NCI-H2196 treated with DMSO at 0.1 percent for 48 hours (cell line): ENCODE measurements around the gene EMSY.
"Not testable (repeated sequence)": the region's sequence is repeated elsewhere in the genome, so short reads cannot be mapped to it uniquely, and the experiment has no call there.

ENCODE experiments used
- DNase-seq: peaks from one replicate; lab custom pipeline; 2025; ENCODE audit not compliant: unreplicated experiment; lab: John Stamatoyannopoulos, UW

The EMSY gene

DNA sequence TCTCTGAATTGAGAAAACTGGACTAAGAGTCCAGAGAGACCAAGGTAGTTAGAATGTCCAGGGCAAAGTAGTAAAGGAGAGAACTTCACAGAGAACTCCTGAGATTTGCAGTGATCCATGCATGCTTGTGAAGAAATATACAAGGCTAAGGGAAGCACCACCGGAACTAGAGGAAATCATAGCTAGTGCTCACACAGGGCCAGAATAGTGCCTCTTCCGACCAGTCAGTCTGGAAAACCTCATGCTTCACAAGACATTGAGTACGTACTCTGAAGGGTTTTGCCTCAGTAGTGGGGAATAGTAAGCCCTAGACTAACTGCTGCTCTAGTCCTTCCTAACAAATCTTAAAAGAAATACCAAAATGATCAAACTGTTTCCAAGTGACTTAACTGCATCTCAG is 117.7 kb downstream of the EMSY start:
- no peak for DNase-seq

DNA sequence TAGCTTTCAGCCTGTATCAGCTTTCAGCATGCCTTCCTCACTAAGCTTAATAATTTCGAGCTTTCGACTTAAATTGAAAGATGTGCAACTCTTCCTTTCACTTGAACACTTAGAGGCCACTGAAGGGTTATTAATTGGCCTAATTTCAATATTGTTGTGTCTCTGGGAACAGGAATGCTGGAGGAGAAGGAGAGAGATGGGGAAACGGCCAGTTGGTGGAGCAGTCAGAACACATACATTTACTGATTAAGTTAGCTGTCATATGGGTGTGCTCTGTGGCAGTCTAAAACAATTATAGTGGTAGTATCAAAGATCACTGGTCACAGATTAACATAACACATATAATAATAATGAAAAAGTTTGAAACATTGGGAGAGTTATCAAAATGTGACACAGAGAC is 119.5 kb downstream of the EMSY start:
- no peak for DNase-seq

DNA sequence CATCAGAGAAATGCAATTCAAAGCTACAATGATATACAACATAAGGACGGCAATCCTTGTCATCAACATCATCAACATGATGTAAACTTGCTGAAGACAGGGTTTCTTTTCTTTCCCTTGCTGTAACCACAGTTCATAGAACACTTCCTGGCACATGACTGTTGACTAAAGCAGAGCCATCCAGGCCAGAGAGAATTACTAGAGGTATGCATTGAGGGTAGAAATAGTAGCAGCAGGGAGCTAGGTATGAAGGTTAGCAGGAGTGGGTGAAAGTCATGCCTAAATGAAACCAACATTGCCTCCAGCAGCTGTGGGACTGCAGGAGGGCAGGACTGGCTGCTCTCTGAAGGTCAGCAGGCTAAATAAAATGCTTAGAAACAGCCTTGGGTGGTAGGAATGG is 122.0 kb downstream of the EMSY start:
- no peak for DNase-seq

DNA sequence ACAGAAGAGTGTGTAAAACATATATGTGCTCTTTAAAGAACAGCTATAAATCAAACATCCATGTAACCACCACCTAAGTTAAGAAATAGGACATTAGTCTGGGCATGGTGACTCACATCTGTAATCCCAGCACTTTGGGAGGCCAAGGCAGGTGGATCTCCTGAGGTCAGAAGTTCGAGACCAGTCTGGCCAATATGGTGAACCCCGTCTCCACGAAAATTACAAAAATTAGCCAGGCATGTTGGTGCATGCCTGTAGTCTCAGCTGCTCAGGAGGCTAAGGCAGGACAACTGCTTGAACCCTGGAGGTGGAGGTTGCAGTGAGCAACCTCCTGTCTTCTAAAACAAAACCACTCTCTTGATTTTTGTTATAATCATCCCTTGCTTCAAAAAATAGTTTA is 122.4 kb downstream of the EMSY start:
- no peak for DNase-seq

DNA sequence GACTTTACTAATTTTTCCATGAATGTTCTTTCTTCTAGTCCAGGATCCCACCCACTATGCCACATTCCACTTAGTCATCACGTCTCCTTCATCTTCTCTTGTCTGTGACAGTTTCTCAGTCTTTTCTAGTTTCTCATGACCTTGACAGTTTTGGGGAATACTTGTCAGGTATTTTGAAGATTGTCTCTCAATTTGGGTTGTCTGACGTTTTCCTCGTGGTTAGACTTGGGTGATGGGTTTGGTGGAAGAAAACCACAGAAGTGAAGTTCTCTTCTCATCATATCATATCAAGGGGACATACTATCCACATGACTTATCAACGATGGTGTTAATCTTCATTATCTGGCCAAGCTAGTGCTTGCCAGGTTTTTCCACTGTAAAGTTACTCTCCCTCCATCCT is 123.3 kb downstream of the EMSY start:
- DNase-seq = no peak

DNA sequence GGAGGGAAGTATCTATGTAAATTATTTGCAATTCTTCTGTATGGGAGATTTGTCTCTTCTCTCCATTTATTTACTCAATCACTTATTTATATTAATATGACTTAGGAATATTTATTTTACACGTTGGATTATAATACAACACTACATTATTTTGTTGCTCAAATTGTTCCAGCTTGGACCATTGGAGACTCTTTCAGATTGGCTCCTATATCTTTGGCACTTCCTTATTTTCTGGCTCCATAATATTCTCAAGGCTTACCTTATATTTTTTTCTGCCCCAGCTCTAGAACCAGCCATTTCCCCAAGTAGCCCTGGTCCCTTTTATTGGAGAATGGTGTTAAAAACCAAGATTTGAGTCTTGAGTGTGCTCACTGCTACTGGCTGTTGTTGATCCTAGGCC is 123.8 kb downstream of the EMSY start:
- DNase-seq = no peak

DNA sequence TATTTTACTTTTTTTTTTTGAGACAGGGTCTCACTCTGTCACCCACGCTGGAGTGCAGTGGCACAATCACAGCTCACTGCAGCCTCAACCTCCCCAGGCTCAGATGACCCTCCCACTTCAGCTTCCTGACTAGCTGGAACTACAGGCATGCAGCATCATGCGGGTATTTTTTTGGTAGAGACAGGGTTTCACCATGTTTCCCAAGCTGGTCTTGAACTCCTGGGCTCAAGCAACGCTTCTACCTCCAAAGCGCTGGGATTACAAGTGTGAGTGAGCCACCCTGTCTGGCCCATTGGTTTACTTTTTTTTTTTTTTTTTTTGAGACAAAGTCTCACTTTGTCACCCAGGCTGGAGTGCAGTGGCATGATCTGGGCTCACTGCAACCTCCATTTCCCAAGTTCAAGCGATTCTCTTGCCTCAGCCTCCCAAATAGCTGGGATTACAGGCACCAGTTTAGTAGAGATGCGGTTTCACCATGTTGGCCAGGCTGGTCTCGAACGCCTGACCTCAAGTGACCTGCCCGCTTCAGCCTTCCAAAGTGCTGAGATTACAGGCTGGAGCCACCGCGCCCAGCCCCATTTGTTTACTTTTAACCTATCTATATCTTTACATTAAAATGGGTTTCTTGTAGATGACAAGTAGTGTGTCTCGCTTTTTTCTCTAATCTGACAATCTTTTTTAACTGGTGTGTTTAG is 127.5 kb downstream of the EMSY start:
- not testable (repeated sequence) for DNase-seq

DNA sequence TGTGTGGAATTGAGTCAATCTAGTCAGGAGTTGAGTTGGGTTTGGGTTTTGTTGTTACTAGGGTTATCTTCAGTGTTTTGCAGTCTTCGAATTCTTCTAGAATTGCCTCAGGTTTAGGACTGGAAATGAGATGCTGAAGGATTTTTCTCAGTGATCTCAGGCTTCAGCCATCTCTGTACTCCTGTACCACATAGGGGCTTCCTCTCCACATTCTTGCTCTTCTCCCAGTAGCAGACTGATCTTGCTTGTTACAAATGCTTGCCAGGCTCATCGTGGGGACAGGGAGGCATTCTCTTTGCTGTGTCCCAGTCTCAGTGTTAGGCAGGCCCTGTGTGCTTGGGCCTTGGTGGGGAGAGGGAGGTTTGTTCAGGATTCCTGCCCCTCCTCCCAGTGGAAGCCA is 129.6 kb downstream of the EMSY start:
- no peak for DNase-seq

DNA sequence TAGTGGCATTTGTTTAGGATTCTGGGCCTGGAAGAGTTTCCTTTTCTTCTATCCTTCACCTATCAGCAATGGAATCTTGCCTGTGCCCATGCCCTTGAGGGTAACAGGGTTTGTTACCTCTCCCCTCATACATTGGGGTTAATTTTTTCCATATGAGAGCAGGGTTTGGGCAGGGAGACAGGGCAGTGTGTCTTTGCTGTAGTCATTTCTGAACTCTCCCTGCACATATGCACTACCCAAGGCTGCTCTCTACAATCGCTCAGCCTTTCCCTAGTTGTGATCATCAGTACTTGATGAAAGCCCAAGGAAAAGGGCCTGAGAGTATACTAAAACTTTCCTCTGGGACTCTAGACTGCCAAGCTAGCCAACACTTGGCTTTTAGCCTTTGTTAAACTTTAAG is 130.1 kb downstream of the EMSY start:
- DNase-seq = no peak

DNA sequence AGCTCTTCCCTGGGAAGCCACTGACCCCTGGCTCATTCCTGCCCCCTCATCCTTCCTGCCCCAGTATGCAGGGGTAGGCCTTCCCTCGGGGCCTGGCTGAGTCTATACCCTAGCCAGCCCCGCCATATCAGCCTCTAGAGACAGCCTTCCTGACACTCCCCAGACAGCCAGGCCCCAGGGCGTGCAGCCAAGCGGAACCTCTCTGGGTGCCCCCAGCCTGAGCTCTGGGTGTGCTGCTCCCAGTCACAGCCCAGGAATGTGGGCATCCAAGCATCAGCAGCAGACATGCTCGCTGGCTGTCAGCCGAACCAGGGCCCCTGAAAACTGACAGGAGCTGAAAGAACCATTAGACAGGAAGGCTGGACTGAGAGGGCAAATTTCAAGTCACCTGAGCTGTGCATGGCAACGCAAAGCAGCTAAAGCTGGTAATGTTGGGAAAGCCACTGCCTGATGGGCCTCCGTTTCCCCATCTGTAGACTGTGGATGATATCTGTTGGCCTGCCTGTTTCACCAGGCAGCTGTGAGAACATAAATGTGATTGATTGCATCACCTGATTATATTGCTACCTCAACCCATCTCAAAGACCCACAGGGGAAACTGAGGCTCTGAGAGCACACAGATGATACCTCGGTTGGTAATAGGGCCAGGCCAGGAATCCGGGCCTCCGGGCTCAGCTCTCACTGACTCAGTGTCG is 132.6 kb downstream of the EMSY start:
- DNase-seq = no peak

DNA sequence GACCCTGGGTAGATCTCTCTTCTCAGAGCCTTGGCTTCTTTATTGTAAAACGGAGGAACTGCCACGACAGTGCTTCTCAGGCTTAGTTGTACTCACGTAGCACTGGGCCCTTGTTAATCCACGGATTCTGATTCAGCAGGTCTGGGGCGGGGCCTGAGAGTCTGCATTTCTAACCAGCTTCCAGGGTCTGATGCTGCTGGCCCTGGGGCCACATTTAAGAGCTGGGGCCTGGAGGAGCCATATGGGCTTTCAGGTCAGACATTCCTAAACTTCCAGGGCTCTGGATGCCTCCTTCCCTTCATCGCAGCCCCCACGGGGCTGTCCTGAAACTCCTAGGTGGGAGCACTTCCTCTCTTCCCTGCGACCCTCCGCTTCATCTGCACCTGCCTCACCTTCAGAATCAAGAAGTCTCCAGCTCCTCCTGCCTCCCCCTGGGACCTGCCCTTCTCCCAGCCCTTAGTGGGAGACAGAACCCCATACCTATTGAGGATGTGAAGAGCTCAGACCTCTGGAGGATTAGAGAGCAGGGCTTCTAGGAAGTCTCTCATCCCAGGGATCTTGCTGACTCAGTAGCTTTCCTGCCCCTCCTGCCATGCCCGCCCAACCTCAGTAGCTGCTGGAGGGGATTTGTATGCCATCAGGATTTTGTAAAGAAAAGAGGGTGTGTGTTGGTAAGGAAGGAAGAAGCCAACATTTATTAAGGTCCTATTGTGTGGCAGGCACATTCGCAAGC is 133.3 kb downstream of the EMSY start:
- no peak for DNase-seq

DNA sequence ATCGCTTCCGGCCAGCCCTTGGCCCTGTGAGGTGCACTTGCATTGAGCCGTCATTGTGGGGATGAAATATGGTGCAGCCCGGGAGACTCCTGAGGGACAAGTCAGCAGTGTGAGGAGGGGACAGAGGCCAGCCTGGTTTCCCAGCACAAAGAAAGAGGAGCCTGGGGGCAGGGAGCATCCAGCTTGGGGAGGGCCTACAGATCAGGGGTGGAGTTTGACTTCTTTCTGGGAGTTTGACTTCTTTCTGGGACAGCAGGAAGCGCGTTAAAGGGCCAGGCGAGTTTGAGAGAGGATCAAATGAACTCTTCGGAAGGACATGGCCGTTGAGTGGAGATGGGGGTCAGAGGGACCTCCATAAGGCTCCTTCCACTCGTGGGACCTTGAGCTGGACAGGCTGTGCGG is 133.8 kb downstream of the EMSY start:
- DNase-seq = no peak

DNA sequence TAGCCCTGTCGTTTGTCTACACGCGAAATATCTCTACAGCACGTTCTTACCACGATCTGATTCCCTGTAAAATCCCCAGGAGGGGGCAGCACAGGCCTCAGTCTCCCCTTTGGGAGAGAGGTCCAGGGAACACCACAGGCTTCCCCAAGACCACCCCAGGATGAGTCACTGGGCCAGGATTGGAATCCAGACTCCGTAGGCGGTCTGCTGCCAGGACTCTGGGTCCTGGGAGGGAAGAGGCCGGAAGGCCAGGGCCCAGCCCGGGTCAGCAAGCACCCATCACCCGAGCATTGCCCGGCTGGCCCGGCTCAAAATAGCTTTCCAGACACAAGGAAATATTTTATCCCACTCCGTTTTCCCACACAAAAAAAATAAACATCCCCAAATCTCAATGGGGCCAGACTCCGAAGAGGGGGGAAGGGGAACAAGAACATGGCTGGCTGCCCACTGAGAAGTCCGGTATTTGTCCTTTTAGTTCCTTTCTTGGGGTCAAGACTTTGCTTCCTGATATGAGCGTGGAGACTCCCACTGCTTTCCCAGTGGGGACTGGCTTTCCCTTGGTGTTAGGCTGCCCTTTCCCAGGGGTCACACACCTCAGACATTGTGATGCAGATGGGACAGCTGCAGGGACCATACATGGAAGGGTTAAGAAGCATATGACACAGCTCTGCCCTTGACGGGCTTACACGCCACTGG is 134.4 kb downstream of the EMSY start:
- no peak for DNase-seq

DNA sequence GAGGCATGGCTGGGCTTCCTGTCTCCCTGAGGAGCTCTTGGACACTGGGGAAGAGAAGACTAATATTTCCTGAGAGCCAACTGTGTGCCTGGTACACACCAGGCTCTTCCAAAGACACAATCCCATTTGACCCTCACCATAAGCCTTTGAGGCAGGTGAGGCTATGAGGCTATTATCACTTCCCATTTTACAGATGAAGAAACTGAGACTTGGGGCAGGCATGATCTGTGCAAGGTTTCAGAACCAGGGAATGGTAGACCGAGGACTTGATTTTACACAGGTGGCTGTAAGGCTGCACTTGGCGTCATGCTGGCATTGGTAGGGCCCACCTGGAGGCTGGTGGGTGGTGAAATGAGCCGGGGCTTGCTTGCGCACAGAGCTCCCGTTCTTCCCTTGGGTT is 134.9 kb downstream of the EMSY start:
- no peak for DNase-seq

DNA sequence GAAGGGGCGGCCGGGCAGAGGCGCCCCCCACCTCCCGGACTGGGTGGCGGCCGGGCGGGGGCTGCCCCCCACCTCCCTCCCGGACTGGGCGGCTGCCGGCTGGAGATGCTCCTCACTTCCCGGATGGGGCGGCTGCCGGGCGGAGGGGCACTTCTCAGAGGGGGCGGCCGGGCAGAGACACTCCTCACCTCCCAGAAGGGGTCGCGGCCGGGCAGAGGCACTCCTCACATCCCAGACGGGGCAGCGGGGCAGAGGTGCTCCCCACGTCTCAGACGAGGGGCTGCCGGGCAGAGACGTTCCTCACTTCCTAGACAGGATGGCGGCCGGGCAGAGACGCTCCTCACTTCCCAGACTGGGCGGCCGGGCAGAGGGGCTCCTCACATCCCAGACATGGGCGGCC is 137.7 kb downstream of the EMSY start:
- not testable (repeated sequence) for DNase-seq

DNA sequence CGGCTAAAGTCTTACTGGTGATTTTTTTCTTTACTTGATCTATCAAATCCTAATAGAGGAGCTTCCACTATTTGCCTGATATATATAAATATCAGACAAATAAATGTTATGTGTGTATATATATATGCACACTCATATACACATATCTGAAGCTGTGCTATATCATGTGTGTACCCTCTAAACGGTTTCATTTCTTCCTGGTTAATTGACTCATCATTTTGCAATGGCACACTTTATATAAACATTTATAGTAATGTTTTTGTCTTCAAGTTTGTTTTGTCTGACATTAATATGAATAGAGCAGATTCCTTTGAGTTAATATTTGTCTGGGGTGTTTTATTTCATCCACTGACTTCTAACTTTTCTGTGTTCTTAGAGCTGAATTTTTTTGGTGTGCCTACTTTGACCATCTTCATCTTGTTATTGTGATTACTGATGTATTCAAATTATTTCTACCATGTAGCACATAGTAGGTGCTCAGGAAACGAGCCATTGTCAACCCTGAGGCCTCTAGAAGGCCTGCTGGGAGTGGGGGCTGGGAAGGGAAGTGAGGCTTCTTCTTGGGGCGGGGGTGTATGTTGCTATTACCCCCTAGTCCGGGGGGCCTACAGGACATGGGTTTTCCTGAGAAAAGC is 143.1 kb downstream of the EMSY start:
- no peak for DNase-seq

DNA sequence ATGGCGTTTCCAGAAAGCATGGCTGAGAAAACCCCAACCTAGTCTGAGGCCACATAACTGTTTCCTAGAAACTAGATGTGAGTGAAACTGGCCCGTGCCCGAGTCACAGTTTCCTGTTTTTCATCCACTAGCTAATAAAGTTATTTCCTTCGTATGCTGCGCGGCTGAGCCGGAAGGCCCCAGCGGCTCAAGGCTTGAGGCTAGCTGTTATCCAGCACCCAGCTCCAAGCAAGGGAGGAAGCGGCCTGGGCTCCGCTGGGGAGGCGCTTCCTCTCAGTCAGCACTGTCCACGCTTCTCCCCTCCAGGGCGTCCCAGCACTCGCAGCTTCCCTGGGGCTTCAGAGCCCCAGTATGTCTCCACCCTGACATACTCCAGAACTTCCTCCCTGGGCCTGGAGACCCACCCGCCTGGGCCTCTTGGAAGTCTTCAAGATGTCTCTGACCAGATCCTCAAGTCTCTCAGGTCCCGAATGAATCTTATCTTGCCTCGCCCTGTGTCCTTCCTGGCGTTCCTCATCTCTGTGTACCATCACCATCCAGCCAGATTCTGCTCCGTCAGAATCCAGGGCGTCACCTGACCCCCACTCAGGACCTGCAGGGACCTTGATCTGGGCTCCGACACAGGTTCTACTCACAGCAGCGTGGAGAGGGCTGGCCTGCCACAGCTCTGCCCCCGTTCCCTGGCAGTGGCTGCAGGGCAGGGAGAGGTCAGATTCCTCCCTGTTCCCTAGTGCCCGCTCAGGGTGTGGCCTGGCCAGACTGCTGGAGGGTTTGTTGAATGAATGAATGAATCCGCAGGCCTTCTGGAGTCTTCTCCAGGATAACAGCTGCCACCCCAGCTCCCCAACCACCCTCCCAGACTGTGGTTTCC is 143.9 kb downstream of the EMSY start:
- no peak for DNase-seq

DNA sequence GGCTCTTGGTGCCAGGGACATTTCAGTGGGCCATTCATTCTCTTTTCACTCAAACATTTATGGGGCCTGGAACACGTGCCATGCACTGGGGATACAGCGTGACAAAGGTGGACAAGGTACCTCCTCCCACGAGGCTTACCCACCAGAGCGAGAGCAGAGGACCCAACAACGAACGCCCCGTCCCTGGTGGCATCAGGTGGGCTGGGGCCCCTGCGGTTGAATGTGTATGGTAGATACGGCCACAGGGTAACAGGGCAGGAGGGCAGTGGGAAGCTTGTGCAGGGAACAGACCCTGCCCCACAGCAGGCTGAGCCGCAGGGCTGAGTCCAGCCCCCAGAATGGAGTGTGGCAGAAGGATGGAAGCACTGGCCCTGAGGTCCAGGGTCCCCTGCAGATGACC is 144.7 kb downstream of the EMSY start:
- DNase-seq = no peak

DNA sequence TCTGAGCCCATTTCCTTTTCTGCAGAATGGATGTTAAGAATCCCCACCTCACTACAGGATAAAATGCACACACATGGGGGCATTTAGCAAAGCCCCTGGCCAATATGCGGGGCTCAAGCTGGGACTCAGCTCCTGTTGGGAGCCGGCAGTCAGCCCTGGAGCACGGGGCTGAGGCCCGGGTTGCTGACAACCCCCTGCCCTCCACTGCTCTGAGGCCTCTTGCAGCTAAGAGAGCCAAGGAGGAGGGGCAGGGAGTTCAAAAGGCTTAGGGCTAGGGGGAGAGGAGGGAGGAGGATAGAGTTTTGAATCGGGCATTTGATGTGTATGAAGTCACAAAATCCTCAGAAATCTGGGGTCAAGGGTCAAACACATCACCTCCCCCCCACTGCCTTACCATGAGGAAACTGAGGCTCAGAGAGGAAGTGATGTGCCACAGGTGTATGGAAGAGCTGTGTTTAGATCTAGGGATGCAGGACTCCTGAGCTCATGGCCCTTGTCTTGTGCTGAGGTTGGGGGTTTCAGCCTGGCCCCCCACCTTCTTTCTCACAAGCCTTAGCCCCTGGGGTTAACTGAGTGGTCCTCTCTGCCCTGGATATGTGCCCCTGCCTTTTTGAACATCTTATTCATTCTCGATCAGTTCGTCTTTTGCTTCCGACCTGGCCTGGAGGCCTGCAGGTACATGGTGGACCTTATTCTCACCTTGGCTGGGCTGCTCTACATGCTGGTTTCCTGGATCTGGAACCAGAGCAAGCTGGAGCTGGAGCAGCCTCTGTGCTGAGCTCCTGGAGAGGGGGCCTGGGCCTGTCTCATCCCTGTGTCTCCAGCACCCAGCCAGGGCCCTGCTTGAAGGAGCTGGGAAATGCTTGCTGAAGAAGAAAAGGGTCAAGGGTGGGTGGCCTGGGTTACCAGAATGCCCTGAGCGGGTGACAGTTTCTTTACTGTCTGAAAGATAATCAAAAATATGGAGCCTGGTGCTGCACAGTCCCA is 145.4 kb downstream of the EMSY start:
- DNase-seq = no peak
